ENCODE data around the gene SETDB1.

DNA sequence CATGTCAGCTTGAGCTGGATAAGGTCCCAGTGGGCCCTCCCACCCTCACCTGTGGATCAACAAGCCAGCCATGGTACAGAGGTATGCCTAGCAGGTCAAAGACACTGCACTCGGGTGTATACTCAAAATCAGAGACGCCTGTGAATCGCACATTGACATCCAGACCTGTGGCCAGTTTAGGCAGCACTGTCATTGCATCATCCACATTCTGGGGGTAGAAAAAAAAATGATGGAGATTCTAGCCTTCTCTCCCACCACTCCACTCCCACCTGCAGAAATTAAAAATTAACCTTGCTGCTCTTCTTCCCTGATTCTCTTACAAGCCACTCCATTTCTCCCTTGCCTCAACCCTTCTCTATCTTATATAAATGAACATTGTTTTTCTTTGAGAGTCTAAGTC lies 74.2 kb downstream of the SETDB1 start:
- TF ChIP-seq, protein P1, sequence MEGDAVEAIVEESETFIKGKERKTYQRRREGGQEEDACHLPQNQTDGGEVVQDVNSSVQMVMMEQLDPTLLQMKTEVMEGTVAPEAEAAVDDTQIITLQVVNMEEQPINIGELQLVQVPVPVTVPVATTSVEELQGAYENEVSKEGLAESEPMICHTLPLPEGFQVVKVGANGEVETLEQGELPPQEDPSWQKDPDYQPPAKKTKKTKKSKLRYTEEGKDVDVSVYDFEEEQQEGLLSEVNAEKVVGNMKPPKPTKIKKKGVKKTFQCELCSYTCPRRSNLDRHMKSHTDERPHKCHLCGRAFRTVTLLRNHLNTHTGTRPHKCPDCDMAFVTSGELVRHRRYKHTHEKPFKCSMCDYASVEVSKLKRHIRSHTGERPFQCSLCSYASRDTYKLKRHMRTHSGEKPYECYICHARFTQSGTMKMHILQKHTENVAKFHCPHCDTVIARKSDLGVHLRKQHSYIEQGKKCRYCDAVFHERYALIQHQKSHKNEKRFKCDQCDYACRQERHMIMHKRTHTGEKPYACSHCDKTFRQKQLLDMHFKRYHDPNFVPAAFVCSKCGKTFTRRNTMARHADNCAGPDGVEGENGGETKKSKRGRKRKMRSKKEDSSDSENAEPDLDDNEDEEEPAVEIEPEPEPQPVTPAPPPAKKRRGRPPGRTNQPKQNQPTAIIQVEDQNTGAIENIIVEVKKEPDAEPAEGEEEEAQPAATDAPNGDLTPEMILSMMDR (IDR thresholded peaks at IDR 0.05): no peak
- TF ChIP-seq POLR2AphosphoS5 (IDR thresholded peaks at IDR 0.05) (no peak), POLR2A (IDR thresholded peaks at IDR 0.05) (no peak)

Measured in sigmoid colon (tissue), 4 donors.